ENCODE data around the gene APLN. TPM values are rescaled to one million over a fixed set of nuclear protein-coding genes. Genes with fewer than 3 reads are reported as not detected.

APLN gene
- total RNA-seq, 1 donor from 2014 or later, result 0.29 TPM

DNA sequence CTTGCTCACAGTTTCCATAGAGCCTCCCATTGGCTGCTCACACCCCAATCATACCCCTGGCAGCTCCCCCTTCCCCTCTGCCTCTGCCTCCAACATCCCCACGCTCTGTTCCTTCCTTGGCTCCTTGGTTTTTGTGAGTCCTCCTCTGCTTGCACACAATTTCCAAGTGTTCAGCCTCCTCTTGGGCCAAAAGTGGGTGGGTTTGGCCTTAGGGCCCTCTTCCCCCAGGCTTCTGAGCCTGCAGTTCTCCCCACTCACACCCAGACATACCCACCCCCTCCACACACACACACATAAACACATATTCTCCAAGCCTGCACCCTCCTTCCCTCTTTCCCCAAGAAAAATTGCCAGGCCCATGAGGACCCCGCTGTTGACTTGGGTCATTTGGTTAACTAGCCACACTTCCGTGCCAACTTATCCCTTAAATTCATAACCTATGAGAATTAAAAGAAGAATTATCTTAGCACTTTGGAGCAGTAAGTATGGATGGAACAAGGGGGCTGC lies 4.5 kb downstream of the APLN start:
- Mint-ChIP-seq H3K9me3 (peaks cover 3% of the 10 kb centered on the region), H3K4me3 (no peak overlapping the region), H3K36me3 (no peaks in the 10 kb centered on the region), H3K4me1 (peaks cover under 1% of the 10 kb centered on the region), H3K27me3 (ENCODE audit: low read depth) (peaks cover 48% of the 10 kb centered on the region), H3K27ac (no peak overlapping the region)
- TF ChIP-seq, protein P1, sequence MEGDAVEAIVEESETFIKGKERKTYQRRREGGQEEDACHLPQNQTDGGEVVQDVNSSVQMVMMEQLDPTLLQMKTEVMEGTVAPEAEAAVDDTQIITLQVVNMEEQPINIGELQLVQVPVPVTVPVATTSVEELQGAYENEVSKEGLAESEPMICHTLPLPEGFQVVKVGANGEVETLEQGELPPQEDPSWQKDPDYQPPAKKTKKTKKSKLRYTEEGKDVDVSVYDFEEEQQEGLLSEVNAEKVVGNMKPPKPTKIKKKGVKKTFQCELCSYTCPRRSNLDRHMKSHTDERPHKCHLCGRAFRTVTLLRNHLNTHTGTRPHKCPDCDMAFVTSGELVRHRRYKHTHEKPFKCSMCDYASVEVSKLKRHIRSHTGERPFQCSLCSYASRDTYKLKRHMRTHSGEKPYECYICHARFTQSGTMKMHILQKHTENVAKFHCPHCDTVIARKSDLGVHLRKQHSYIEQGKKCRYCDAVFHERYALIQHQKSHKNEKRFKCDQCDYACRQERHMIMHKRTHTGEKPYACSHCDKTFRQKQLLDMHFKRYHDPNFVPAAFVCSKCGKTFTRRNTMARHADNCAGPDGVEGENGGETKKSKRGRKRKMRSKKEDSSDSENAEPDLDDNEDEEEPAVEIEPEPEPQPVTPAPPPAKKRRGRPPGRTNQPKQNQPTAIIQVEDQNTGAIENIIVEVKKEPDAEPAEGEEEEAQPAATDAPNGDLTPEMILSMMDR (IDR thresholded peaks at IDR 0.05; ENCODE audit: unreplicated experiment), result no peak
- DNase-seq (ENCODE audit: low spot score in 2 of 2, unreplicated experiment in 2 of 2), result no peak

DNA sequence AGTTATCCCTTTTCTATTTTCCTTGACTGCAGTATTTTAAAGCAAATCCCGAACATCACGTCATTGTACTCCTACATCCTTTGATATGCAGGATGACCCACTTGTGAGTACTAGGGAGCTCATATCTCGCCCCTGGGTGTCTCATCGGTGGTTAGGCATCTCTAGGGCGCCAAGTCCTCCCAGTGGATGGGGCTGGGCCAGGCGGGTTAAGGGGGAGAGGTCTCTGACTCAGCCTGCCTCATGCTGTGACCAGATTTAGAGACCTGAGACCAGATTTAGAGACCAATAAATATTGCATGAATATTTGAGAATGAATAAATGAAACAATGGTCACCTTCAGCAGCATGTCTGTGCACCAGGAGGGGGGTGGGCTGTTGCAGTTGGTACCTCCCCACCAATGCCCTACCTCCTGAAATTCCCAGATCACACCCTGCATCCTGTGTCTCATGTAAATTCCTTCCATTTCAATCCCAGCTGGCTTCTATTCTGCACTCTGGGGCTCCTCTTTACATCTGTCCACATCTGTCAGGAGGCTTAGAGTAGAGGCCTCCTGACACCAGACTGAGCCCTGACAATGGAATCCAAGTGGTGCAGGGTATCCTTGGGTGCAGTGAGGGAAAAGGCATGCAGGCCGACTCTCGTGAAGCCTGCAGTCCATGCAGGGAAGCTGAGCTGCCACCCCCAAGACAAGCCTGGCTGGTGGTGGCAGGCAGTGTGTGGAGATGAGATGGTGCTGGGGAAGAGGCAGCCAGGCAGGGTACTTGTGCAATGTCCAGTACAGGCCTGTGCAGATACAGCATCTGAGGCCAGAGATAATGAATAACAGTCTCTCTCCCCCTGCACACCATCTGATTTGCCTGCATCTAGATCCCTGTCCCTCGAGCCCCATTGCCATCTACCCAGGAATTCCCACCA lies 5.2 kb downstream of the APLN start:
- Mint-ChIP-seq H3K36me3 (no peaks in the 10 kb centered on the region), H3K27ac (no peak overlapping the region), H3K4me1 (no peaks in the 10 kb centered on the region), H3K27me3 (ENCODE audit: low read depth) (peaks cover 47% of the 10 kb centered on the region), H3K9me3 (peaks cover 6% of the 10 kb centered on the region), H3K4me3 (no peak overlapping the region)
- TF ChIP-seq, protein P1 (IDR thresholded peaks at IDR 0.05; ENCODE audit: unreplicated experiment), result no peak
- DNase-seq (ENCODE audit: low spot score in 2 of 2, unreplicated experiment in 2 of 2), result no peak

DNA sequence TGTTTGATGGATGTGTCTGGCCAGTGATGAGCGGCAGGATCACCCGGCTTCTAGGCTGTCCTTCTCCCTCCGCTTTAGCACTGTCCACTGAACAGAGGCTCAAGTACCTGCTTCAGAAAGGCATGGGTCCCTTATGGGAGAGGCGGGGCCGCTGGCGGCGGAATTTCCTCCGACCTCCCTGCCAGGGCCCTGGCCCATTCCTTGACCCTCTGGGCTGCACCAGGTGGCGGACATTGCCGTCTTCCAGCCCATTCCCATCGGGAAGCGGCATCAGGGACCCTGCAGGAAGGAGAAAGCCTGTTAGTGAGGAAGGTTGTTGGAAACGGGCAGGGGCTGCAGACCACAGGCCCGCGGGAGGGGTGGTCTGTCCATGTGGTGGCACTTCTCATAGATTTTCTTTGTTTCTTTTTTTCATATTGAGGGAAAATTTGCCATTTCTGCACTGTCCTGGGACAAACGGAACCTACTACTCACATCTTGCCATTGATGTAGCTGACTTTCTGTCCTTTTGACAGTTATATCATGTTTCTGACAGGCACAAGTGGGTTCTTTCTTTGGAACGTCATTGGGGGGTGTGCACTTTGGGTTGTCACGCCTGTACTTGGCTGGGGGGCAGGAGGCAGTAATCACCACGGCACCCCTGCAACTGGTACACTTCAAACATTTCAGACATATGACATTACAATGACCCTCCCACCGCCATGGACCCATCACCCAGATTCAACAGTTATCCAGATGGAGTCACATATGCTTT lies 6.1 kb downstream of the APLN start:
- DNase-seq (ENCODE audit: low spot score in 2 of 2, unreplicated experiment in 2 of 2), result no peak
- Mint-ChIP-seq H3K27me3 (ENCODE audit: low read depth) (peaks cover 40% of the 10 kb centered on the region), H3K4me1 (no peaks in the 10 kb centered on the region), H3K9me3 (peaks cover 6% of the 10 kb centered on the region), H3K4me3 (no peak overlapping the region), H3K36me3 (no peaks in the 10 kb centered on the region), H3K27ac (no peak overlapping the region)
- TF ChIP-seq, protein P1 (IDR thresholded peaks at IDR 0.05; ENCODE audit: unreplicated experiment), result no peak

DNA sequence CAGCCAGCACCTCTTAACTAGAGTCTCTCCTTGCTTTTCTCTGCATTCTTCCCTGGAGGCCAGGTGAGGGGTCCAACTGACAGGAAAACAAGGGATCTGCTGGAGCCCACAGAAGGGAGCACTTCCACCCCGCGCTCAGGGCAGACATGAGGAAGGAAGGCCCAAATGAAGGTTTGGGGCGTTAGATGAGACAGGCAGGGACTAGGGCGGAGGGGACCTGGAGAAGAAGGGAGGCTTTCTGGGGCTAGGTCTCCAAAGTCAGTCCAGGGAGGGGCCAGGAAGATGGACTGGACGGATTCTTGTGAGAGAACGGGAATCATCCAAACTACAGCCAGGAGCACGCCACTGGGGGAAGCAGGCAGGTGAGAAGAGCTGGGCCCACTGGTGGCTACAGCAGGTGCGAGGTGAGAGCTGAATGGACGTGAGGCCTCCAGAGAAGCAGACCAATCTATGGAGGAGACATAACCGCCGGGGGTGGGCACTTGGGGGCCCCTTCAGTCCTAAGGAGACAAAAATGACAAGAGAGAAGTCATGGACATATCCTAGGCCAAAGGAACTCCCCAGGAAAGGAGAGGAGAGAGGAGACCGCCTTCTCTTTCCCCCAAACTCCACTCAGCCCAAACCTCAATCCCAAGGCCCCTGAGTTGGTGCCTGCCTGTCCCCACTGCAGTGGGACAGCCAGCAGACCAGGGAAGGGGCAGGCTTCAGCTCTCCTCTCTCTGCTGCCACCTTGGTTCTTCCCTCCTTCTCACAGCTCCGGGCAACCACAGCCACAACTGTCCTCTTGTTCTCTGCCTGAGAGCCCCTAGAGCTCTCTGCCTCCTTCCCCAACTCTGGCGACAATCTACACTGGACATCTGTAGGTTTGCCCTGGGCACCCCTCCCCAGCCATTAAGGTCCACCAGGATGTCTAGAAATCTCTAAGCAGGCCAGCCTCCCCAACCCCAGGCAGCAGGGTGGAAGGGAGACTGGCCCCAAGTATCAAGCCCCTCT lies 7.0 kb downstream of the APLN start:
- H3K27me3 Mint-ChIP-seq (ENCODE audit: low read depth), result peaks cover 30% of the 10 kb centered on the region
- no peaks in the 10 kb centered on the region for H3K4me1 Mint-ChIP-seq
- DNase-seq (ENCODE audit: low spot score in 2 of 2, unreplicated experiment in 2 of 2), result no peak

More for the DNA sequence above, 7.0 kb downstream of the APLN start:
- peaks cover 3% of the 10 kb centered on the region for H3K9me3 Mint-ChIP-seq
- no peak overlapping the region for H3K4me3 Mint-ChIP-seq
- no peaks in the 10 kb centered on the region for H3K36me3 Mint-ChIP-seq
- no peak overlapping the region for H3K27ac Mint-ChIP-seq
- TF ChIP-seq, protein P1 (IDR thresholded peaks at IDR 0.05; ENCODE audit: unreplicated experiment), result no peak
